Esophagus muscularis mucosa (tissue), 4 donors: ENCODE measurements around the gene BICD1.

Experiments used
- CTCF ChIP-seq, 3 experiments: fragments of 200-600 bp in 2 of 3; fragments of 450-650 bp in 1 of 3; sonication (generic) in 2 of 3; IDR thresholded peaks; one replicate each; pipeline ENCODE4 v1.5.1; 2017 to 2019; ENCODE audit warnings: antibody characterized with exemption in 3 of 3, mild to moderate bottlenecking in 2 of 3, moderate library complexity in 1 of 3
- EP300 ChIP-seq: sonication (generic); formaldehyde crosslinking; IDR thresholded peaks from one replicate; pipeline ENCODE4 v1.6.1; 2017; ENCODE audit warnings: antibody characterized with exemption
- POLR2A ChIP-seq: fragments of 450-650 bp; IDR thresholded peaks from one replicate; pipeline ENCODE4 v1.6.1; 2017; ENCODE audit warnings: antibody characterized with exemption, moderate library complexity, mild to moderate bottlenecking, low read depth
- POLR2AphosphoS5 ChIP-seq, 2 donors: sonication (generic); formaldehyde crosslinking; IDR thresholded peaks; one replicate each; pipeline ENCODE4 v1.6.1; 2017; ENCODE audit warnings: antibody characterized with exemption in 2 of 2

- TF ChIP-seq CTCF (IDR thresholded peaks at IDR 0.05) (no peak), POLR2AphosphoS5 (IDR thresholded peaks at IDR 0.05) (no peak), POLR2A (no peak), EP300 (no peak)
Observed at GRCh38 chr12:32332446-32332845, 225.8 kb downstream of the BICD1 start.
